HepG2 (cell line): ENCODE results near the gene PTEN. TPM values are rescaled to one million over a fixed set of nuclear protein-coding genes. Genes with fewer than 3 reads are reported as not detected.
A peak's percentile ranks its signal among the peaks of the same experiment; 100 is the strongest.

ENCODE experiments used
- ATAC-seq: fragments of 200-7000 bp; cut with Tn5 transposase; 3 replicates; pipeline ENCODE4 v1.9.1; 2020; ENCODE audit warnings: mild to moderate bottlenecking, moderate library complexity
- BruUV-seq: library from RNA; stranded (reverse); fragments of 400-500 nt; replicated peaks from 2 replicates; lab custom pipeline; 2021; lab: Mats Ljungman, UMichigan
- CTCF ChIA-PET: fragments of 300-600 bp; formaldehyde crosslinking; extraction: SDS; loops from one replicate; lab custom pipeline; 2021; ENCODE audit warnings: low total read pairs, inconsistent platforms, low intra/inter-chr PET ratio; lab: Yijun Ruan, JAX
- POLR2A ChIA-PET: fragments of 350-600 bp; sonication (Branson Sonifier 250); formaldehyde crosslinking; loops from one replicate; lab custom pipeline; 2020; ENCODE audit warnings: antibody characterized with exemption, inconsistent platforms; lab: Yijun Ruan, JAX
- DNase-seq: peaks from one replicate; pipeline ENCODE4 v3.0.0-alpha.2; 2015; ENCODE audit warnings: low spot score
- FAIRE-seq: peaks from 3 replicates; lab custom pipeline; 2011; peaks lifted over from hg19 to GRCh38; lab: Jason Lieb, UNC
- H2AFZ ChIP-seq: one replicate; pipeline ENCODE4 v1.6.1; 2011; ENCODE audit warnings: low read length, inconsistent platforms
- H3K27ac ChIP-seq: fragments of 300-600 bp; 3 replicates; pipeline ENCODE4 v1.8.0; 2011; ENCODE audit warnings: mixed run types, mild to moderate bottlenecking, mixed read lengths, low read length, inconsistent platforms; ENCODE audit not compliant: insufficient read depth; ENCODE audit errors: extremely low read length
- H3K27me3 ChIP-seq, 2 experiments: fragments of 200-600 bp in 1 of 2; 2 replicates in 1 of 2; 3 replicates in 1 of 2; pipeline versions ENCODE4 v1.6.0 to v1.8.0; 2011; ENCODE audit warnings: low read length in 2 of 2, mild to moderate bottlenecking in 2 of 2, moderate library complexity in 2 of 2, inconsistent platforms in 1 of 2; ENCODE audit not compliant: insufficient read depth in 2 of 2, control insufficient read depth in 1 of 2
- H3K36me3 ChIP-seq, 2 experiments: fragments of 200-600 bp in 1 of 2; replicated peaks in 1 of 2; 2 replicates in 1 of 2; 3 replicates in 1 of 2; pipeline versions ENCODE4 v1.5.1 to v1.8.0; 2011; ENCODE audit warnings: low read length in 2 of 2, inconsistent platforms in 1 of 2; ENCODE audit not compliant: insufficient read depth in 2 of 2, control insufficient read depth in 1 of 2
- H3K4me1 ChIP-seq: 2 replicates; pipeline ENCODE4 v1.5.1; 2012; ENCODE audit warnings: low read length, inconsistent platforms; ENCODE audit not compliant: insufficient read depth
- H3K4me2 ChIP-seq: 2 replicates; pipeline ENCODE4 v1.6.0; 2011; ENCODE audit warnings: low read depth, low read length, inconsistent platforms
- H3K4me3 ChIP-seq, 3 experiments: fragments of 200-600 bp in 1 of 3; sonication (generic), shearing (Covaris generic) in 1 of 3; replicated peaks in 1 of 3; 2 replicates each; pipeline ENCODE4 v1.5.1; 2011 to 2016; ENCODE audit warnings: low read length in 3 of 3, inconsistent platforms in 2 of 3, low read depth in 2 of 3, mild to moderate bottlenecking in 2 of 3, control low read depth in 1 of 3, mixed read lengths in 1 of 3; ENCODE audit not compliant: insufficient read depth in 1 of 3
- H3K79me2 ChIP-seq: one replicate; pipeline ENCODE4 v1.6.1; 2011; ENCODE audit warnings: low read length, inconsistent platforms; ENCODE audit not compliant: insufficient read depth
- H3K9ac ChIP-seq: 2 replicates; pipeline ENCODE4 v1.6.0; 2011; ENCODE audit warnings: mild to moderate bottlenecking, low read depth, low read length, inconsistent platforms; ENCODE audit not compliant: insufficient read depth
- H3K9me3 ChIP-seq: 2 replicates; pipeline ENCODE4 v1.5.1; 2012; ENCODE audit warnings: mild to moderate bottlenecking, low read length
- H4K20me1 ChIP-seq: 2 replicates; pipeline ENCODE4 v1.6.0; 2011; ENCODE audit warnings: inconsistent platforms, mild to moderate bottlenecking, low read length, moderate library complexity; ENCODE audit not compliant: insufficient read depth
- KAT2B ChIP-seq: fragments of 150-350 bp; IDR thresholded peaks from 2 replicates; pipeline ENCODE4 v1.6.1; 2014; ENCODE audit warnings: low read depth, low read length, borderline replicate concordance
- NAIF1 ChIP-seq: sonication (generic); formaldehyde crosslinking; IDR thresholded peaks from 2 replicates; pipeline ENCODE4 v1.5.0; 2020; ENCODE audit warnings: mild to moderate bottlenecking, missing genetic modification reagents, borderline replicate concordance
- PITX1 ChIP-seq: sonication (generic); formaldehyde crosslinking; IDR thresholded peaks from 2 replicates; pipeline ENCODE4 v1.5.1; 2020; ENCODE audit warnings: mild to moderate bottlenecking, missing genetic modification reagents
- RFX1 ChIP-seq: fragments of 450-650 bp; IDR thresholded peaks from 2 replicates; pipeline ENCODE4 v1.6.1; 2017
- TEAD3 ChIP-seq: optimal IDR thresholded peaks from 2 replicates; pipeline ENCODE3; 2016; ENCODE audit warnings: borderline replicate concordance
- TOPORS ChIP-seq: sonication (generic); formaldehyde crosslinking; IDR thresholded peaks from 2 replicates; pipeline ENCODE4 v1.8.0; 2023; ENCODE audit warnings: mild to moderate bottlenecking, missing genetic modification reagents
- ZBTB38 ChIP-seq: sonication (generic); formaldehyde crosslinking; IDR thresholded peaks from 2 replicates; pipeline ENCODE4 v1.5.1; 2020; ENCODE audit warnings: mild to moderate bottlenecking, missing genetic modification reagents
- ZFP82 ChIP-seq: sonication (generic); formaldehyde crosslinking; IDR thresholded peaks from 2 replicates; pipeline ENCODE4 v1.5.1; 2020; ENCODE audit warnings: mild to moderate bottlenecking, missing genetic modification reagents, borderline replicate concordance
- ZNF616 ChIP-seq: sonication (generic); formaldehyde crosslinking; IDR thresholded peaks from 2 replicates; pipeline ENCODE4 v1.5.0; 2020; ENCODE audit warnings: low read depth, mild to moderate bottlenecking, missing genetic modification reagents
- ZNF709 ChIP-seq: sonication (generic); formaldehyde crosslinking; IDR thresholded peaks from 2 replicates; pipeline ENCODE4 v1.5.0; 2020; ENCODE audit warnings: mild to moderate bottlenecking, missing genetic modification reagents
- ZNF780A ChIP-seq: sonication (generic); formaldehyde crosslinking; IDR thresholded peaks from 2 replicates; pipeline ENCODE4 v1.8.0; 2022; ENCODE audit warnings: mild to moderate bottlenecking, missing genetic modification reagents, moderate library complexity
- WGBS: methylation state at CpG from one replicate; pipeline ENCODE4 v1.1.6; 2017; ENCODE audit warnings: low lambda C conversion rate; 5-methylcytosine and 5-hydroxymethylcytosine counted together
- in situ Hi-C: cut with HindIII; loops from 2 replicates; pipeline ENCODE4 v1.10.0; 2017; ENCODE audit warnings: low pct_unique_long_range_greater_than_20kb; ENCODE audit not compliant: extremely low pct_ligation_motif_present
- intact Hi-C: fragments of 100-400 bp; cut with micrococcal nuclease; formaldehyde crosslinking; loops from one replicate; pipeline ENCODE4 v1.10.0; 2022; ENCODE audit not compliant: unreplicated experiment
- polyA plus RNA-seq, 8 experiments: library from polyadenylated mRNA; depleted of rRNA in 3 of 8; stranded (reverse) in 7 of 8; unstranded in 1 of 8; fragments of >200 nt; fragmentation: Illumina TruSeq in 4 of 8; extraction: Trizol in 4 of 8; gene quantifications; 2 replicates each; pipeline versions ENCODE4 v1.2.1 to v1.2.3, GENCODE V29; 2011 to 2016; ENCODE audit warnings: low read depth in 4 of 8, missing spikeins in 1 of 8, mixed read lengths in 1 of 8; ENCODE audit not compliant: insufficient read depth in 1 of 8
- total RNA-seq, 5 experiments: library from RNA; depleted of rRNA; stranded (reverse); fragments of >200 nt; fragmentation: Illumina TruSeq; extraction: Trizol; gene quantifications; 2 replicates each; pipeline ENCODE4 v1.2.3, GENCODE V29; 2016; ENCODE audit warnings: low read depth in 1 of 5
- TF ChIP-seq, protein P1 (sequence below): sonication (generic); formaldehyde crosslinking; IDR thresholded peaks from 2 replicates; pipeline ENCODE4 v1.8.1; 2023; ENCODE audit warnings: missing genetic modification reagents, mild to moderate bottlenecking, borderline replicate concordance

PTEN gene
- total and polyA plus RNA-seq, 2 of the 13 experiments (the other 11 are each of a cell fraction or from before 2014, with no cell fraction given), result 30.3 to 61.3 TPM

DNA sequence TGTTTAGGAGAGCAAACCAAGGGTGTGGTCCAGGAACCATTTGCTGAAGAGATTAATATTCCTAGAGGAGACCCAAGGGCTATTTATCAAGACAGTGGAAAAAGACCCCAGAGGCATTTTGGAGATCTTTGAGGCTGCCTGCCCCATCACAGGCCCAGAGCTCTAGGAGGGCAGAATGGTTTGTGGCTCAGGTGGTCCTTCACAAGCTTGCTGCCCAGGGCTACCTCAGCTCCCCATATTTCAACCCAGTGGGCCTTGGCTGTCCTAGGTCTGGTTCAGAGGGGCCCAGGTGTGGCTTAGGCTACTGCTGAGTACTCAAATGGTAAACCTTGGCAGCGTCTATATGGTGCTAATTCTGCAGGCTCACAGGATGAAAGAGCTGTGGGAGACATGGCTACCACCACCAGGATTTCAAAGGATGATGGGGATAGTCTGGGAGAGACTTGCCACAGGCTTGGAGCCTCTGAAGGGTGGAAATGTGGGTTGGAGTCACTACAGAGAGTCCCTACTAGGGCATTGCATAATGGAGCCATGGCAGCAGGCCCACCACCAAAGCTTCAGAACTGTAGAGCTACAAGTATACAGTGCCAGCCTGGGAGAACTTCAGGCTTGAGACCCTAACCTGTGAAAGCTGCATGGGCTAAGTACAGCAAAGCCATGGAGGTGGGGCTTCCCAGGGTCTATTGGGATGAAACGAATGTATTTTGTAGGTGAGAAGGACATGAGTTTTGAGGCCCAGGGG, 24.3 kb downstream of the PTEN start:
- Histone ChIP-seq H3K36me3 (peaks cover 0 to 3% of the 10 kb centered on the region in 2 experiments; a peak in 1 of 5 replicates), H3K9me3 (peaks cover 12% of the 10 kb centered on the region; the same call in 1 of the 2 replicates), H3K4me2 (no peak overlapping the region), H3K9ac (no peak overlapping the region), H3K79me2 (peaks cover 13% of the 10 kb centered on the region), H3K27me3 (no peaks in the 10 kb centered on the region), H2AFZ (no peak overlapping the region), H3K4me1 (no peaks in the 10 kb centered on the region), H4K20me1 (no peaks in the 10 kb centered on the region; the same call in 1 of the 2 replicates), H3K4me3 (no peak overlapping the region), H3K27ac (no peak overlapping the region)
- DNase-seq (no peak), FAIRE-seq (no peak), ATAC-seq (peak; percentile 48)
- intact Hi-C loops, result no loop called here
- BruUV-seq, result no TSS peak
- TF ChIP-seq ZNF616 (CRISPR knock-in tag), result no peak
- TF ChIP-seq ZBTB38 (CRISPR knock-in tag), result no peak
- TF ChIP-seq ZFP82, result no peak
- no peak for TF ChIP-seq TOPORS (CRISPR knock-in tag)
- no peak for TF ChIP-seq KAT2B
- no peak for TF ChIP-seq TEAD3 (CRISPR knock-in tag)
- TF ChIP-seq, protein P1, sequence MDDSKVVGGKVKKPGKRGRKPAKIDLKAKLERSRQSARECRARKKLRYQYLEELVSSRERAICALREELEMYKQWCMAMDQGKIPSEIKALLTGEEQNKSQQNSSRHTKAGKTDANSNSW, result no peak
- no peak for TF ChIP-seq RFX1
- TF ChIP-seq ZNF709 (CRISPR knock-in tag), result no peak
- no peak for TF ChIP-seq PITX1 (CRISPR knock-in tag)
- TF ChIP-seq NAIF1 (CRISPR knock-in tag), result no peak
- no peak for TF ChIP-seq ZNF780A (CRISPR knock-in tag)
- ChIA-PET CTCF (no interaction called here), POLR2A (no interaction called here)
- in situ Hi-C loops, result no loop called here
- WGBS, result 94% methylated on average over 1 of the region's 2 CpGs
